Ishikawa (cell line): ENCODE results near the gene MYH9.

Source experiments
- CEBPB ChIP-seq: IDR thresholded peaks from 2 replicates; pipeline ENCODE4 v1.6.1; 2012
- CREB1 ChIP-seq: IDR thresholded peaks from 2 replicates; pipeline ENCODE4 v1.6.1; 2012; ENCODE audit warnings: low read depth
- EGR1 ChIP-seq: IDR thresholded peaks from 2 replicates; pipeline ENCODE4 v1.6.1; 2012
- EP300 ChIP-seq: IDR thresholded peaks from 2 replicates; pipeline ENCODE4 v1.6.1; 2012; ENCODE audit warnings: borderline replicate concordance
- FOXM1 ChIP-seq: IDR thresholded peaks from 2 replicates; pipeline ENCODE4 v1.6.1; 2012; ENCODE audit warnings: low read depth, borderline replicate concordance
- NFIC ChIP-seq: IDR thresholded peaks from 2 replicates; pipeline ENCODE4 v1.6.1; 2012
- RAD21 ChIP-seq: IDR thresholded peaks from 2 replicates; pipeline ENCODE4 v1.6.1; 2012; ENCODE audit warnings: low read depth
- TAF1 ChIP-seq: IDR thresholded peaks from 2 replicates; pipeline ENCODE4 v1.6.1; 2012; ENCODE audit warnings: low read depth, mild to moderate bottlenecking
- TCF12 ChIP-seq: IDR thresholded peaks from 2 replicates; pipeline ENCODE4 v1.6.1; 2012; ENCODE audit warnings: low read depth
- TEAD4 ChIP-seq: IDR thresholded peaks from 2 replicates; pipeline ENCODE4 v1.6.1; 2012
- YY1 ChIP-seq: IDR thresholded peaks from 2 replicates; pipeline ENCODE4 v1.6.1; 2012; ENCODE audit warnings: low read depth
- ZBTB7A ChIP-seq: IDR thresholded peaks from 2 replicates; pipeline ENCODE4 v1.6.1; 2012; ENCODE audit warnings: low read depth
- TF ChIP-seq, protein P1 (sequence below): IDR thresholded peaks from 2 replicates; pipeline ENCODE4 v1.6.1; 2012
- TF ChIP-seq, protein P2 (sequence below): IDR thresholded peaks from 2 replicates; pipeline ENCODE4 v1.6.1; 2012
- TF ChIP-seq, protein P3 (sequence below): IDR thresholded peaks from 2 replicates; pipeline ENCODE4 v1.6.1; 2012; ENCODE audit warnings: low read depth, mild to moderate bottlenecking

The MYH9 gene

DNA sequence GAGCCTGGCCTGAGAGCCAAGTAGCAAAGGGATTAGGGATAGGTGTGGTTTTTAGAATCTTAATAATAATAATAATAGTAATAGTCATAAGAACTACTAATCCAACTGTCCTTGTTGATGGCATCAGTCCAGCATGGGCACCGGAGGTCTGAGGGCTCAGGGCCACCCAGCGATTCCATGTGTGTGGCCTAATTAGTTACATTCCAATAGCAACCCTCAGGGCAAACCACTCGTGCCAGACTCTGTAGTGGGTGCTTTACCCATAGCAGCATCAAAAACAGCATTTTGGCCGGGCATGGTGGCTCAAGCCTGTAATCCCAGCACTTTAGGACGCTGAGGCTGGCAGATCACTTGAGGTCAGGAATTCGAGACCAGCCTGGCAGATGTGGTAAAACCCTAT is 19.0 kb upstream of the MYH9 start:
- no peak for TF ChIP-seq YY1
- no peak for TF ChIP-seq FOXM1
- TF ChIP-seq, protein P1, sequence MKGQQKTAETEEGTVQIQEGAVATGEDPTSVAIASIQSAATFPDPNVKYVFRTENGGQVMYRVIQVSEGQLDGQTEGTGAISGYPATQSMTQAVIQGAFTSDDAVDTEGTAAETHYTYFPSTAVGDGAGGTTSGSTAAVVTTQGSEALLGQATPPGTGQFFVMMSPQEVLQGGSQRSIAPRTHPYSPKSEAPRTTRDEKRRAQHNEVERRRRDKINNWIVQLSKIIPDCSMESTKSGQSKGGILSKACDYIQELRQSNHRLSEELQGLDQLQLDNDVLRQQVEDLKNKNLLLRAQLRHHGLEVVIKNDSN: no peak
- no peak for TF ChIP-seq EP300
- TF ChIP-seq, protein P2, sequence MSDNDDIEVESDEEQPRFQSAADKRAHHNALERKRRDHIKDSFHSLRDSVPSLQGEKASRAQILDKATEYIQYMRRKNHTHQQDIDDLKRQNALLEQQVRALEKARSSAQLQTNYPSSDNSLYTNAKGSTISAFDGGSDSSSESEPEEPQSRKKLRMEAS: no peak
- no peak for TF ChIP-seq CREB1

DNA sequence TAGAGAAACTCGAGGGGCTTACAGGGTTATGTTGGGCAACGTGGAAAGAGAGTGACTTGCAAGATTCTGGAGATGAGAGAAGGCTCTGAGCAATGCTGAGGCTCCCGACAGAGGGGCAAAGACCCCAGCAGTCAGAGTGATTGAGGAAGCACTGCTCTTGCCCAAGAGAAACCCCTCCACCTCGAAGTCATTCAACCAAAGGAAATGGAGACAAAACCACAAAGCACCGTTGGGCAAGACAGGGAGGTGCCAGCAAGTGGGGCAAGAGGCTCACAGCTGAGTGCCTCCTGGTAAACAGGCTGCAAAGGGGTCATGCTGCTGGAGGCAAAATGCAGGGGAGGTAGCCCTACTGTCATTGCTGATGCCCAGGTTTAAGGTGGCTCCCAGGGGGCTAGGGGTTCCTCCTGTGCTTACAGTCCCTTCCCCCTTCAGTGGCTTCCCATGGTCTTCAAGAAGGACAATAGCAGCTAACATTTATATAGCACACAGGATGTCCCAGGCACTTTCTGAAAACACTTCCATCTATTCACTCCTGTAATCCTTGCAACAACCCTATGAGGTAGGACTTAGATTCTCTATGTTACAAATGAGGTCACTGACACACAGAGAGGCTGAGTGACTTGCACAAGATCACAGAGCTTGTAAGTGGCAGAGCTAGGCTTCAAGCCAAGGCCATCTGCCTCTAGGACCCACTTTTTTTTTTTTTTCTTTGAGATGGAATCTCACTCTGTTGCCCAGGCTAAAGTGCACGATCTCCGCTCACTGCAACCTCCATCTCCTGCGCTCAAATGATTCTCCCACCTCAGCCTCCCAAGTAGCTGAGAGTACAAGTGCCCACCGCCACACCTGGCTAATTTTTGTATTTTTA is 18.1 kb upstream of the MYH9 start:
- no peak for TF ChIP-seq CREB1
- TF ChIP-seq RAD21: peak; percentile 14; the same call in 1 of the 2 replicates
- TF ChIP-seq EP300: no peak

DNA sequence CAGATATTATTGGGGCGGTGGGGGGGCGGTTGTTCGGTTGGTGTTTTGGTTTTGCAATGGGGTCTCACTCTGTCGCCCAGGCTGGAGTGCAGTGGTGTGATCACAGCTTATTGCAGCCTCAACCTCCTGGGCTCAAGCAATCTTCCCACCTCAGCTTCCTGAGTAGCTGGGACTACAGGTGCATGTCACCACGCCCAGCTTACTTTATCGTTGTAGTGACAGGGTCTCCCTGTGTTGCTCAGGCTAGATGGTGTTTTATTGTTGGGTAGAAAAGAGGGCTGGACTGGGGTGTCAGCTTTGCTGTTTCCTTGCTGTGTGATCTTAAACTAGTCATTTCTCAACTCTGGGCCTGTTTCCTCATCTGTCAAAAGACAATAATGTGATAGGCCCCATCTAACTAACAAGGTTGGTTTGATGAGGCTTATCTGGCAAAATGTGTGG is 17.5 kb upstream of the MYH9 start:
- TF ChIP-seq RAD21 (no peak), FOXM1 (no peak), YY1 (no peak), NFIC (no peak), CREB1 (no peak), TCF12 (no peak), ZBTB7A (no peak), TEAD4 (no peak), EGR1 (no peak), CEBPB (no peak), TAF1 (no peak), EP300 (no peak)
- TF ChIP-seq, protein P2: no peak
- TF ChIP-seq, protein P1: no peak
- TF ChIP-seq, protein P3, sequence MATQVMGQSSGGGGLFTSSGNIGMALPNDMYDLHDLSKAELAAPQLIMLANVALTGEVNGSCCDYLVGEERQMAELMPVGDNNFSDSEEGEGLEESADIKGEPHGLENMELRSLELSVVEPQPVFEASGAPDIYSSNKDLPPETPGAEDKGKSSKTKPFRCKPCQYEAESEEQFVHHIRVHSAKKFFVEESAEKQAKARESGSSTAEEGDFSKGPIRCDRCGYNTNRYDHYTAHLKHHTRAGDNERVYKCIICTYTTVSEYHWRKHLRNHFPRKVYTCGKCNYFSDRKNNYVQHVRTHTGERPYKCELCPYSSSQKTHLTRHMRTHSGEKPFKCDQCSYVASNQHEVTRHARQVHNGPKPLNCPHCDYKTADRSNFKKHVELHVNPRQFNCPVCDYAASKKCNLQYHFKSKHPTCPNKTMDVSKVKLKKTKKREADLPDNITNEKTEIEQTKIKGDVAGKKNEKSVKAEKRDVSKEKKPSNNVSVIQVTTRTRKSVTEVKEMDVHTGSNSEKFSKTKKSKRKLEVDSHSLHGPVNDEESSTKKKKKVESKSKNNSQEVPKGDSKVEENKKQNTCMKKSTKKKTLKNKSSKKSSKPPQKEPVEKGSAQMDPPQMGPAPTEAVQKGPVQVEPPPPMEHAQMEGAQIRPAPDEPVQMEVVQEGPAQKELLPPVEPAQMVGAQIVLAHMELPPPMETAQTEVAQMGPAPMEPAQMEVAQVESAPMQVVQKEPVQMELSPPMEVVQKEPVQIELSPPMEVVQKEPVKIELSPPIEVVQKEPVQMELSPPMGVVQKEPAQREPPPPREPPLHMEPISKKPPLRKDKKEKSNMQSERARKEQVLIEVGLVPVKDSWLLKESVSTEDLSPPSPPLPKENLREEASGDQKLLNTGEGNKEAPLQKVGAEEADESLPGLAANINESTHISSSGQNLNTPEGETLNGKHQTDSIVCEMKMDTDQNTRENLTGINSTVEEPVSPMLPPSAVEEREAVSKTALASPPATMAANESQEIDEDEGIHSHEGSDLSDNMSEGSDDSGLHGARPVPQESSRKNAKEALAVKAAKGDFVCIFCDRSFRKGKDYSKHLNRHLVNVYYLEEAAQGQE: no peak

DNA sequence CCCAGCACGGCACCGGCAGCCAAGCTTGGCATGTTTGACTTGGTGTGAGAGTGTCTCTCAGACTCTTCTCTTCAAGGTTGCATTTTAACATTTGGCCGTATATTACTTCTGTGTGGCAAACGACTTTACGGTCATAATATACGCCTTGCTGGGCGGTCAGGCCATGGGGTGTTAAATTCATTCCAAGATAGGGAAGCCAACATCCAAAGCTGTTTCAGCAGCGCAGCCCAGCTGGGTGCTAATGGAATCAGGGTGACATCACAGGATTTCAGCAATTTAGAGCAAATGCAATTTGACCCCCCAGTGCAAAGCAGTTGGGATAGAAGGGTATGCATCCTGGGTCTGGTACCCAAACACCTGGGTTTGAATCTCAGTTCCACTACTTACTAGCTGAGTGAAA is 16.7 kb upstream of the MYH9 start:
- no peak for TF ChIP-seq TCF12
- no peak for TF ChIP-seq EGR1
- TF ChIP-seq TAF1: no peak
- no peak for TF ChIP-seq YY1
- no peak for TF ChIP-seq EP300
- TF ChIP-seq FOXM1: no peak
- TF ChIP-seq ZBTB7A: no peak
- no peak for TF ChIP-seq CEBPB
- TF ChIP-seq CREB1: no peak
- TF ChIP-seq, protein P3: no peak
- no peak for TF ChIP-seq NFIC
- TF ChIP-seq RAD21: no peak
- TF ChIP-seq, protein P1: no peak
- TF ChIP-seq, protein P2: no peak
- TF ChIP-seq TEAD4: no peak

DNA sequence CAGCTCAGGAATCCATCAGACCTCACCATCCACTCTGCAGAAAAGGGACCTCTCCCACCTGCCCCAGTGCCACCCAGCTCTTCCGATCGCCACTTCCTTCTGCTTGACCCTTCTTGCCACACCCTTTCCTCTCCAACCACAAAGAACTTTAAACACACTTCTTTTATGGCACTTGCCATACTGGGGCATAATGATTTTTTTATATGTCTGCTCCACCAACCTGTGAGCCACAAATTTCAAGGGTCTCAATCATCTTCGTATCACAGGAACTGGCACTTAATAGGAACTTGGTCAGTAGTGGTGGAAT is 11.7 kb upstream of the MYH9 start:
- TF ChIP-seq EP300 (no peak), CEBPB (no peak), NFIC (no peak), CREB1 (no peak), TCF12 (no peak), ZBTB7A (no peak), YY1 (no peak), TAF1 (no peak), TEAD4 (no peak), RAD21 (no peak)
- TF ChIP-seq, protein P2: no peak
- TF ChIP-seq, protein P3: no peak
